Fibroblast of lung (primary cell): ENCODE measurements around the gene NMT1.

Source experiments
- EZH2 ChIP-seq: IDR thresholded peaks from 2 replicates; pipeline ENCODE4 v1.5.1; 2012; ENCODE audit warnings: low read length, control low read depth, mild to moderate bottlenecking; ENCODE audit errors: missing control alignments
- TF ChIP-seq, protein P1 (sequence below), 2 donors: IDR thresholded peaks in 1 of 2; conservative IDR thresholded peaks in 1 of 2; 1 replicate in 1 of 2; 2 replicates in 1 of 2; pipeline ENCODE4 v1.5.1; 2011 to 2012; ENCODE audit warnings: low read length in 2 of 2, control low read depth in 1 of 2, inconsistent platforms in 1 of 2, low read depth in 1 of 2, mild to moderate bottlenecking in 1 of 2

DNA sequence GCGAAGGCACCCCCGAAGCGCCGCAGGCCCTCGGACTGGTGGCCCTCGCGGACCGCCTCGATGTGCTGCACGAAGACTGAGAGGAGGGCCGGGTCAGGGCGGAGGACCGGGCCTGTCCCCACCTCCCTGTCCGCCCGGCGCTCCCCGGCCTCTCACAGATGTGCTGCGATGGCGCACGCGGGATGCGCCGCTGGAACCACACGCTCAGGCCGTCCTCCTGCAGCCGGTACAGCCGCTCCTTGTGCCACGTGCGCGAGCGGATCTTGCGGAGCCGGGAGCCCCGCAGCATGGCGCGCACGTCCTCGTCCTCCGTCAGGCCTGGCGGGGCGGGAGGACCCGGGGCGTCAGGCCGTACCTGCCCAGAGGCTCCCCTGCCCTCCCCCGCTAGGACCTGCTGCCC, 59.9 kb downstream of the NMT1 start:
- TF ChIP-seq, protein P1, sequence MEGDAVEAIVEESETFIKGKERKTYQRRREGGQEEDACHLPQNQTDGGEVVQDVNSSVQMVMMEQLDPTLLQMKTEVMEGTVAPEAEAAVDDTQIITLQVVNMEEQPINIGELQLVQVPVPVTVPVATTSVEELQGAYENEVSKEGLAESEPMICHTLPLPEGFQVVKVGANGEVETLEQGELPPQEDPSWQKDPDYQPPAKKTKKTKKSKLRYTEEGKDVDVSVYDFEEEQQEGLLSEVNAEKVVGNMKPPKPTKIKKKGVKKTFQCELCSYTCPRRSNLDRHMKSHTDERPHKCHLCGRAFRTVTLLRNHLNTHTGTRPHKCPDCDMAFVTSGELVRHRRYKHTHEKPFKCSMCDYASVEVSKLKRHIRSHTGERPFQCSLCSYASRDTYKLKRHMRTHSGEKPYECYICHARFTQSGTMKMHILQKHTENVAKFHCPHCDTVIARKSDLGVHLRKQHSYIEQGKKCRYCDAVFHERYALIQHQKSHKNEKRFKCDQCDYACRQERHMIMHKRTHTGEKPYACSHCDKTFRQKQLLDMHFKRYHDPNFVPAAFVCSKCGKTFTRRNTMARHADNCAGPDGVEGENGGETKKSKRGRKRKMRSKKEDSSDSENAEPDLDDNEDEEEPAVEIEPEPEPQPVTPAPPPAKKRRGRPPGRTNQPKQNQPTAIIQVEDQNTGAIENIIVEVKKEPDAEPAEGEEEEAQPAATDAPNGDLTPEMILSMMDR (conservative IDR thresholded peaks at IDR 0.05 in 1 of 2, IDR thresholded peaks at IDR 0.05 in 1 of 2; ENCODE audit: low read depth in 1 of 2, low read length in 2 of 2), result no peak
- no peak for TF ChIP-seq EZH2
